HG03460 (cell line): ENCODE measurements around the gene CREBBP.

ENCODE experiments used
- ATAC-seq: cut with Tn5 transposase; IDR thresholded peaks from one replicate; pipeline ENCODE4 v1.9.1; 2021; ENCODE audit not compliant: unreplicated experiment

CREBBP gene

DNA sequence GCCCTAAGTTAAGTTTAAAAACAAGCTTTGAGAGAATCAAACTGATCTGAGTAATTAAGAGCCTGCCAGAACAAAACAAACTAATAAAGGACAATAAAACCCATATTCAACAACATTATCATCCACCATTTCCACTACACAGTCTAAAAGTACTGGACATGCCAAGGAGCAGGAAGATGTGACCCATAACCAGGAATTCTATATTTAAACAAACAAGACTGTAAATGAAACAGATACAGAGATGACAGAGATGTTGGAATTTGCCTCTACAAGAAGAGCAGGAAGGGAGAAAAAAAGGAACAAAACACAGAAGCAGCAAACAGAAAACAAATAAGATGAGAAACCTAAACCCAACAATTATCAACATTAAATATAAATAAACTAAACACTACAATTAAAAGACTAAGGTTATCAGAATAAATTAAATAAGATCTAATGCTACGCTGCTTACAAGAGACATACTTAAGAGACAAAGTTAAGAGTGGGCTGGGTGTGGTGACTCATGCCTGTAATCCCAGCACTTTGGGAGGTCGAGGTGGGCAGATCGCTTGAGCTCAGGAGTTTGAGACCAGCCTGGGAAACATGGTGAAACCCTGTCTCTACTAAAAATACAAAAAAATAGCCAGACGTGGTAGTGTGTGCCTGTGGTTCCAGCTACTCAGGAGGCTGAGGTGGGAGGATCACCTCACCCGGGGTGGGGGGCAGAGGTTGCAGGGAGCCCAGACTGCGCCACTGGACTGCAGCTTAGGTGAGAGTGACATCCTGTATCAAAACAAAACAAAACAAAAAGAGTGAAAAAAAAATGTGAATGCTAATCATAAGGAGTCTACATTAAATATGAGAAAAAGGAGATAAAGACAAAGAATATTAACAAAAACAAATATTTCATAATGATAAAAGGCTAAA, 50.6 kb downstream of the CREBBP start:
- no peak for ATAC-seq

DNA sequence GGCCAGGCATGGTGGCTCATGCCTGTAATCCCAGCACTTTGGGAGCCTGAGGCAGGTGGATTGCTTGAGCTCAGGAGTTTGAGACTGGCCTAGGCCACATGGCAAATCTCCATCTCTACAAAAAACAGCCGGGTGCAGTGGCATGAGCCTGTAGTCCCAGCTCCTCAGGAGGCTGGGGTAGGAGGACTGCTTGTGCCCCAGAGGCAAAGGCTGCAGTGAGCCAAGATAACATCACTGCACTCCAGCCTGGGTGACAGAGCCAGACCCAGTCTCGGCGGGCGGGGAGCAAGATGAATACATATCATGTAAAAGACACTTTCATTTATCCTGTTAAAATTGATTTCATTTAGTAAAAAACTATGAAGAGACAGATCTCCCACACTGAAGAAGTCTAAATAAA, 54.6 kb downstream of the CREBBP start:
- ATAC-seq, result no peak

DNA sequence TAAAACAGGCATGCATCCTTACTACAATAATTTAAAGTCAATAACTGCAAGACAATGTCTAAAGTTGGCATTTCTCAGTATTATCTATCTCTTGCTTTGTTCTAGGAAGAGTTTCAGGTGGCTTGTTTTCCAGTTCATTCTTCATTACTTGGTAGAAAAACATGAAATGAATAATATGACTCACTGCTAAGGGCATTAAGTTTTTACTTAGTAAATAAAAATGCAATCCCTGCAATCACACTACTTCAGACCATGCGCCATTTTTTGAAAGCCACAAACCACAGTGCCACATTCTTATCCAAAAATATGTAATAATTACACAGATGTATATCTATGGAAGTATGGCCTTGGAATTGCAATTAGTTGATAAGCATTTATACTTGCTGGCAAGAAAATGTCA, 55.4 kb downstream of the CREBBP start:
- no peak for ATAC-seq

DNA sequence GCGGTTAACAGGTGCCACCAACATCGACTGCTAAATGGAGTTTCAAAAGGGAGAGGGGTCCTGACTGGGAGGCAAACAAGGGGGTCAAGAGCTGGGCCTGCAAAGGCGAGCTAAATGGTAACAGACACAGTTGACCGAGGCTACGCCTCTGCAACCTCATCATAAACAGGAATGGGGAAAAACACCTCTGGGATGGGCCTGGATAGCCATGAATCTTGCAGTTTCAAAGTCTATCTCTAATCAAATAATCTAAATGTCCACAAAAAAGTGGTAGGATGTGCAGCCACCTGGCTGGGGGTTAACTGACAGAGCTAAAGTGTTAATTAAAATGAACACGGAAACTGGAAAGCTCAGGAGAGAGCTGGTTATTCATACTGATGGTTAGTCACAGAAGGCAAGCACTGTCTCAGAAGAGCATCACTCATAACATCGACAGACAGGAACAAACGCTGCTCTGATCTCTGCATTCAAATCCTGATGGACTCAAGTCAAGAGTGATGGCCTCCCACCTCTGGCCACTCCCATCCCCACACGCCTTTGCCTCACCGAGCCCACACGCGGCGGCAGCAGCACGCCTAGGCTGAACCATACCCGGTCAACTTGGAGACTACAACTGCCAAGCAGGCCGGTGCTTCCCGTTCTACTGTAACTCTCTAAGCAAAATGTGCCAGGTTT, 56.3 kb downstream of the CREBBP start:
- no peak for ATAC-seq

DNA sequence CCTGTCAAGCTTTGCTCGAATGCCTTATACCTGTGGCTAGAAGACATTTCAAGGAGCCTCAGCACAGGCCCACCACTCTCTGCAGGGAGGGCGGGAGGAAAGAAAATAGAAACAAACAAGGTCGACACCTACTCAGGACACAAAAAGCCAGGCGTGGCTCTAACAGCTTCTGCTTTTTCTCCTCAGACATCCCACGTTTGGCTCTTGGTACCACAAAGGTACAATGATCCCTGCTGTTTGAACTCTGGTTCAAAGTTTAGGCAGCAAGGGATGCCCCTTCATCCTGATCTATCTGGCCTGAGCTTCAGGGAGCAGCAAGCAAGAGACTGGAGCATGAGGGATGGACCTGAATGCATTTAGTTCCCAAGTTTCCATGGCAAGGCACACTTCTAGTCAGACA, 57.1 kb downstream of the CREBBP start:
- no peak for ATAC-seq

DNA sequence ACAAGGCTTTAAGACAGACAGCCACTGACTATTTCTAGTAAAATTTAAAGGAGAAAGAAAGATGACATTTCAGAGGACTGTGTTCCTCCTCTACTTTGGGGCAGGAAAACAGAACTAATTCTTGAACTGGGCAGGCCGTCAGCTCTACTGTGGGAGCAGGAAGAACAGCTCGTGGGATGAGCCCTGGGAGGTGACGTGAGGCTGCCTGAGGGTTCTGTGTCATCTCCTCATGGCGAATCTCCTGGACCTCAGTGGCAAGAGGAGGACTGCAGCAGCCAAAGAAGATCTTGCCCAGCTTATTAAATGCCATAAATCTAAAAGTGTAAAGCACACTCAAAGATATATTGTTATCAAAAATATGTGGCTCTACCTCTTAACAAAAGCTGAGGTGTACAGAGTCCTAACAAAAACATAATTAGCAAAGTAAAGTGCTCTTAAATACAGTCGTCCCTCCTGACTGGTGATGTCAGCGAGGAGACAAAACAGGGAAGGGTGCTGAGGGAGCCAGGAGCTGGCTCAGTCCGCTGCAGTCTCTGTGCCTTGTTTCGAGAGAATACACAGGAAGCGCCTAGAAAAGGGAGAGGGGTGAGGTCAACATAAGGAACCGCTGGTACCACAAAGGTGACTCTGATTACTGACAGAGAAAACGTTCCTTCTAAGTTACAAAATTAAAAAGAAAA, 58.0 kb downstream of the CREBBP start:
- ATAC-seq, result no peak

DNA sequence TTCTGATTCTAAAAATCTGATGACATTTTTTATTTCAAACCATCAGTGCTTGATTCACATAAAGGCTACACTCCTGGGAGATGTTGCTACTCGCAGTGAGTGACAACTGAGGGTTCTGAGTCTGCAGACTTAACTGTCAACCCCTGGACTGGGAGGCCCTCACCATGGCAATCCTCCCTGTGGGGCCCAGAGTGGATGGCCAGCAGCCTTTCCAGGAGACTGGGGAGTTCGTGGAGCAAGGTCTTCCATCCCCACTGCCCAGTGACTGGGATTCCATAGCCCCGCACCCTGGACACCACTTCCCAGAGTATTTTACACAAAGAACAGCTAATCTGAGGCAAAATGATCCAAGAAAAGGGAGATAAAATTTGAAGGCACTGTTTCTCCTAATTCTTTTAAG, 59.3 kb downstream of the CREBBP start:
- no peak for ATAC-seq

DNA sequence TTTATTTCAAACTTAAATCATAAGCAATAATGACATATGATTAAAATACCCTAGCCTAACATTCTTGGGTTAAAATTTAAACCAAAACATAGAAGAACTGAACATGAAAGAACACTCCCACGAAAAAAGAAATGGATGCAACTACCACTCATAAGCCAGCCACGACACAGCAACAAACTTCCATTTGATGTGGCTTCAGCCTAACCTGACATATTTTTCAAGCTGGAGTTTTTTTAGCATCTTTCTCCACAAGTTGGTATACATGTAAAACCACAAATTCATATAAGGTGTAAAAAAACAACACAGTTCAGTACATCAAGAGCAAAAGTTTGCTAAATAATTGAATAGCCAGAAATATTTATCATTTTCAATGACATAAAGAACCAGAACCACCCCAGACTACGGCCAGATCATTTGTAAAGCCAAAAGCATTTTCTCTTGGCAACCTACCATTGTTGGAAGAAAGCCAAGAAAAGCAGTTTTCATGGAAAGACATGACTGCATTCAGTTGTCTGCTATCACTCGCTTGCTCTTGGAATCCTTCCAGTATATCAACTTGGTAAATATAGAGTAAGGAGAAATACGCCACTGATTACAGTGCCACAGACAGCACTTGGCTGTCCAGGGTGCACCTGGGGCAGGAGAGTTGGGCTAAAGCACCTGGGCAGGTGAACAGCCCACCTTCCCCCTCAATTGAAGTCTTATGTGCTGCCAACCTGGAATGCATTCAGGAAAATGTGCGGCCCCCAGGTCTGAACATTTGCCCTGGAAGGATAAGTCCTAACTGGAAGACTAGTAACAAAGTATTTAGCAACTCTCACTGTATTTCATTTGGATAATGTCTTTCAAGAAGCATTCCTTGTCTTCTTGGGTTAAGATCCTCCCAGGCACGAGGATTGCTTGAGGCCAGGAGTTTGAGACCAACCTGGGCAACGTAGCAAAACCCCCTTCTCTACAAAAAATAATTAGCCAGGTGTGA, 60.5 kb downstream of the CREBBP start:
- ATAC-seq, result no peak

DNA sequence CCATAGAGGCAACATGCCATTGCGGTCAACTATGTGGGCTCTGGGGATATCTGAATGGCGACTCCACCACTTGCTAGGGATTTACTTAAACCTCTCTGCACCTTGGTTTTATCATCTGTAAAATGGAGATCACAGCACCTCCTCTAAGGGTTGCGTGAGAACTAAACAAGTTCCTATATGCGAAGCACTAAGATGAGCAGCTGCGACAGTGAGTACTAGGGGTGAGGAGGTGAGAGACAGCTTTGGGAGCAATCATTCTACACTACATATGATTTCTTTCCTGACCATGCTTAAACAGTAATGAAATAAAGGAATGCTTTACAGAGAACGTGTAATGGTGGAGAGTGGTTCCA, 61.4 kb downstream of the CREBBP start:
- no peak for ATAC-seq

DNA sequence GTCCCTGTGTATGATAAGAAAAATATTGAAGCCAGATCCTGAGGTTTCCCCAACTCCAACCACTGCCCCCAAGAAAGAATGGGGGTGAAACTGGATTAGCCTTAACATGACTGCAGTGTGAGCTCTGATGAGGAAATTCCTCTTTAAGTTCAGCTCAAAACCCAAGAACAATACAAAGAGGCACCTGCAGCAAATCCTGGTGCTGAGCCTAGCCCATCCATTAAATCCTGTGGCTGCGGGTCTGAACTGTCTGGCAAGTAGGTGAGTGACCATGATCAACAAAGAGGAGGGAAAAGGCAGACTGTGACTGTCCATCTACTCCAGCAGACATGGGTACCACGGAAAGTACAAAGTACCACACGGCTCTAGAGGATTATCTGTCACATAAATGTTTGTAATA, 64.2 kb downstream of the CREBBP start:
- no peak for ATAC-seq

DNA sequence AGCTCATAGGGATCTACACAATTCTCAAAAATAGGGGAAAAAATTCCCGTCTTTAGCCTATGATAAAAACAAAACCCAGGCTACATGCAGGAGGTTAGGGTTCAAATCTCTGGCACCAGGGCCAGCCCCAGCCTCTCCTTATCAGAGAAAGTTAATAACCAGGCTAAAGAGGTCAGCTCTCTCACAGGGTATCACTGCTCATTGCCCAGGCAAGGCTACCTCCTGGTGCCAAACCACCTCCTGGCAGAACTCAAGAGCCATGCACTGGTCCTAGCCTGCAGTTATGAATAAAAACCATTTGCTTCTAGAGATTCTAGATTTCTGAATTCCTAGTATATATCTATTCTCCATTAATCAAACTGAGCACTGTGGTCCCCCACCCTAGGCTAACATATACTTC, 65.8 kb downstream of the CREBBP start:
- no peak for ATAC-seq

DNA sequence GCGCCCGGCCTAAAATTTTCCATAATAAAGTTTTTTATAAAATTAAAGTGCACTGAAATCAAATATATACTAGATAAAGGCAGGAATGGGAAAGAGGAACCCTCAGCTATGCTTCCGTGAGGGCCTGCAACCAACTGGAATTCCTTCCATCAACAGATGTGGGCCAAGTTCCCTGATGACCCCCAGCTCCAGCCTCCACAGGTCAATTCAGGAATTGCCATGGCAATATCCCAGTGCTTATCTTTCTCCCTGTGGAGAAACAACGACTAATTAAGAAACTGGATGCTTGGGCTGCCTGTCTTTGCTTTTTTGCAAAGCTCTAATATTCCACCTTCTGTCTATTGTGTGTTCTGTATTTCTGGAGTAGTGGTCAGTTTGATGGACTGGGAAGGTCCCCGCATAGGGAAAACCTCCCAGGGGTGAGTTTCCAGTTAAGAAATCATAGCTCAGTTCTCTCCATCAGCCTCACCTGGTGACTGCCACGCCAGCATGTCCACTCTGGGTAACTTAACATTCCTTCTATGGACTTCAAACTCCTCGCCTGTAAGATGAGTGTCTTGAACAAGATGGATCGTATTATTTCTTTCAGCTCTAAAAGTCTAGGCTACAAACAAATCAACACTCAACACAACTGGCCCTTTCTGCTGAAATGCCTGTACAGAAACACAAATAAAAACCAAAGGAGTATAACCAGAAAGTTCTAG, 67.9 kb downstream of the CREBBP start:
- no peak for ATAC-seq

DNA sequence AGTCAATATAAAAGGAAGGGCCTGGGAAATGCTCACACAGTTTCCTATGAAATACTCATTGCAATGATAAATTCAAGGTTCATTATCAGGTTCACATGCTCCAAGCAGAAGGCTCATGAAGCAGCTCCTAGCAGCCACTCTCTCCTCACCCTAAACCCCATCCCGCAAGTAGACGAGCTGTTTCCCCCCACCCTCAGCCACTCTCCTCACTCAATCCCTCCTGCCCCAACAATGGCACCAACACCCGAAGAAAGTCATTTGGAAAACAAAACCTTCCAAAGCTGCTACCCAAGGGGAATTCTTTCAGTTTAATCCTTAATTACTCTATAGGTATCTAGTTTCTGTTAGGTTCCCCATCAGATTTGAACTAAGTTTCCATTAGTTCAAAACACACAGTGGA, 69.7 kb downstream of the CREBBP start:
- ATAC-seq, result no peak

DNA sequence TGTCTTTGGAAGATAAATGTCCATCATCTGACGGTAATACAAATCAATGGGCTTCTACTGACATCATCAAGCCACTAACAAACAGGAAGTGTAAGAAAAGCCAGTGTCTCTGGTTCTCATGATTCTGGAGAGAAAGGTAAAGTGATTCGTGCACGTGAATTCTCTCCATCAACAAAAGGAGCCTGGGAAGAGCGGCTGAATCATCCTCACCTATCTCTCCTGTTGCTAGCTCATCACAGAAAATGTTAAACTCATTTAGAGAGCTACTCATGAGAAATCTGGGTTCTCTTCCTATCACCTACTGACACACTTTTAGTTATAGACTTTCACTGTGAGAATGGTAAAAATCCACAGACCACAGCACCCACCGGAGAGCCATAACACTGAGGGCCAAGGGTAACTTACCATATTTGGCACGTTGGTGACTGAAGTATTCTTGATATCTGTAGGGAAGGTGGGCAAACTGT, 70.3 kb downstream of the CREBBP start:
- ATAC-seq, result no peak

DNA sequence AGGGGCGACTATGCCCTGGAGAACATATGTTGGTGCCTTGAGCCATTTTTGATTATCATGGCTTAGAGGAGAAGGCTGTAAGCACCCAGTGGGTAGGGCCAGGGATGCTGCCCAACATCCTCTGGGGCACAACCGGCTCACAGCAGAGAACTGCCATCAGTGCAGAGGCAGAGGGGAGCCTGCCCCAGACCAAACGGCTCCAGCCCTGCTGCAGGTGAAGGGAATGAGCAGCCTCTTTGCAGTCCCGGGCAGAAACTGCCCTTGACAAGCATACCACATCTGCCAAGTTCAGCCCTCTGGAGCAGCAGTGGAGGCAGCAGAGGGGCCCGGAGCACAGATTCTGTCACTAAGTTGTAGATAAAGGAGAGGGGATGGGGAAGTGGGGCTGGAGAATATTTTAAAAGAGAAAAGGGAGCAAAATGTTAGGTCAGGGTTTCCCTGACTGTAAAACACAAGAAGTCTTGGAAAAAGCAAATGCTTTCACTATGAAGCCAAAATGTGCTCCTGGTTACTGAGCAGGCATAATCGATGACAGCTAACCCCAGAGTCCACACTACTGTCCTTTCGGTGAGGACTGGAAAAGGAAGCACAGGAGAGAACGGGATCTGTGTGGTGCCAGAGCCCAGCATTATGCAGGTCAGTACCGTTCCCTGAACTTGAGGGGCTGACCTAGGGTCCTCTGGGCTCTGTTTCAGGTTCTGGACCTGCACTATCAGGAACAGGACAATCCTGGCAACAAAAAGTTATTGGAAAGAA, 72.0 kb downstream of the CREBBP start:
- no peak for ATAC-seq

DNA sequence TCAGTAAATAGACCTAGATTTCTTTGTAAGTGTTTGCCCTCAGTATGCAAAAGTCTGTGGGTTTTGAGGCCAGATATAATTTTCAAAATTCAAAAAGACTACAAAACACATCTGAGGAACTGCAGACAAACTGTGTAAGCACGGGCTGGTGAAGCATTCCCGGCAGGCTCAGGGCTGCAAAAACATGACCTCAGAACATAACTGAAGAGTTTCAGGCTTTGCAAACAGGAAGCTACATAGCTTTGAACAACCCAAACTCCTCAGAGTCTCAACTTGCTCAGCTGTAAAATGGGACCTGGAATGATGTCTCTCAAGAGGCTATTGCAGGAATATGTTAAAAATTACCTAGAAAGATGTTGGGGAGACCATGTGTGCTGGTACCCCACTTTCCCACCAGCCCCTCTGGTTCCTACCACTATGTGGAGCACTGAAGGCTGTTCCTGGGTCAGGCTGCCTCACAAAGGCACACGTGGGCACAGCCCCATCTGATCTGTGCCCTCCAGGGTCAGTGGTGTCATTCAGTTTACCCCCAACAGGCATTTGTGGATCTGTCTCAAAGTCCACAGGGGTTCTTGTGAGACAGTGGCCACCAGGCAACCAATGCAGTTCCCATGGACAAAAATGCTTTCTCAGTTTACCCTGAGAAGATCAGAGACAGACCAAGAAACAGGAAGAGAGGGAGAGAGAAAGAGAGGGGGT, 72.9 kb downstream of the CREBBP start:
- ATAC-seq, result no peak

DNA sequence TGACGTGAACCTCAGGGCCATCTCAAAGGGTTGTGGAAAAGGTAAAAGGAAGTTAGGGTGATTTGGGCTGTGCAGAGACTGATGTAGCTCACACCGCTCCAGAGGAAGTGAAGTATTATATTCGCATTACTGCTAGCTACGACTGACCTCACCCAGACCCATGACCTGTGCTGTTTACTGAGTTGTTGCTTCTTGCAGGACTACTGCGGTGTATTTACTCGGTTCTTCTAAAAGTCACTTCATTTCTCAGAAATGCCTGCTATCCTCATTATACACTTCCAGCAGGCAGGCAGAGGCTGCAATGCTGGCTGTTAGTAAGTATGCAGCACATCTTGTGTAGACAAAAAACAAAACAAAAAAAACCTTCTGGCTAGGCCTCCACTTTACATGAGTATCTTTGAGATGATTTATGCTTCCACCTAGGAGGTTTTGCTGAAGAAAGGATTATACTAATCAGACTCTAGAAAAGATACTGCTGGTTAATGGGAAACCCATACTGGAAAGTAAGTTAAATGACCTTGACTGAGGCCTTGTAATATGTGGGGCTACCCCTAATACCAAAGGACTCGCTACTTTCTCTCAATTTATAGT, 76.0 kb downstream of the CREBBP start:
- ATAC-seq, result no peak

DNA sequence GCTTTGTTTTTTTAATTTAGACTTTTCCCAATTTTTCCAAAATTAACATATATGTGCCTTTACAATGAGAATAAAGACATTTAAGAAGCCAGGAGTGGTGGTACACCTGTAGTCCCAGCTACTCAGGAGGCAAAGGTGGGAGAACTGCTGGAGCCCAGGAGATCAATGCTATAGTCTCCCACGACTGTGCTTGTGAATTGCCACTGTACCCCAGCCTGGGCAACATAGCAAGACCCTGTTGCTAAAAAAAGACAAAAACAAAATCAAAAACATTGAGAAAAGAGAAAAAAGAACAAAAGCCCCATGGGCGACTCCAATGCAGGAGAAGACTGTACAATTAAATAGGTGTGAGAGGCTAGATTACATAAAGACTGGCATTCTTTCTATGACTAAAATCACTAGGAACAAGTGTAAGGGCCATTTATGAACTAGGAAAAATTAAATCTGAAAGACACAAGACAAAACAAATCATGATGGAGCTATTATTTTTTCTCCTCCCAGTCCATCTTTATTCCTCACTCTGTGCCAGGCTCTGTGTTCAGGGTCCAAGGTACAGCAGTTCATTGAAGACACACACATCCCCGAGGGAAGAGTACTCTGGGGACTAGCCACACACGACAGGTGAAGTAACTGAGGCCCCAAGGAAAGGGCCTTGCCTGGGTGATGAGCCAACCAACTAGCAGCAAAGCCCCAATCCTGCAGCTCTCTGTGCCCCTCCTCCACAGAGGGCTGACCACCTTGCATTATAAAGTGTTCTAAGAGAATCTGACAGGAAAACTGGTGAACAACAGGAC, 79.8 kb downstream of the CREBBP start:
- ATAC-seq, result no peak
